ENCODE results near the gene RASAL3.

The RASAL3 gene

GRCh38 chr19:15464394-15465385 is at the start of gene RASAL3:
RASAL3 (minus strand) TSS chr19:15464544; CDS start chr19:15464358, 186 bp downstream.
- no peak for ATAC-seq
- TF ChIP-seq ESRRG (CRISPR knock-in tag; IDR thresholded peaks at IDR 0.05) (no peak), TOX (CRISPR knock-in tag; IDR thresholded peaks at IDR 0.05; ENCODE audit: borderline replicate concordance) (no peak), ZC3H10 (CRISPR knock-in tag; IDR thresholded peaks at IDR 0.05) (no peak), ZNF70 (CRISPR knock-in tag; IDR thresholded peaks at IDR 0.05) (no peak), CREB5 (CRISPR knock-in tag; IDR thresholded peaks at IDR 0.05; ENCODE audit: low read depth) (no peak), PATZ1 (CRISPR knock-in tag; IDR thresholded peaks at IDR 0.05; ENCODE audit: borderline replicate concordance) (no peak), CSDC2 (CRISPR knock-in tag; IDR thresholded peaks at IDR 0.05) (no peak), GLIS3 (CRISPR knock-in tag; IDR thresholded peaks at IDR 0.05) (no peak), RARB (CRISPR knock-in tag; IDR thresholded peaks at IDR 0.05) (no peak)

- ATAC-seq = no peak
- TF ChIP-seq ISL1 (CRISPR knock-in tag; IDR thresholded peaks at IDR 0.05) (no peak), RARB (CRISPR knock-in tag; IDR thresholded peaks at IDR 0.05) (no peak), ZNF8 (CRISPR knock-in tag; IDR thresholded peaks at IDR 0.05) (no peak), TSHZ2 (CRISPR knock-in tag; IDR thresholded peaks at IDR 0.05) (no peak), TOX (CRISPR knock-in tag; IDR thresholded peaks at IDR 0.05; ENCODE audit: borderline replicate concordance) (no peak), ARNTL (CRISPR knock-in tag; IDR thresholded peaks at IDR 0.05; ENCODE audit: borderline replicate concordance, low read depth) (no peak), CSDC2 (CRISPR knock-in tag; IDR thresholded peaks at IDR 0.05) (no peak), ZNF70 (CRISPR knock-in tag; IDR thresholded peaks at IDR 0.05) (no peak), SNAI2 (CRISPR knock-in tag; IDR thresholded peaks at IDR 0.05) (no peak), CREB5 (CRISPR knock-in tag; IDR thresholded peaks at IDR 0.05; ENCODE audit: low read depth) (no peak), OSR1 (CRISPR knock-in tag; IDR thresholded peaks at IDR 0.05) (no peak), PATZ1 (CRISPR knock-in tag; IDR thresholded peaks at IDR 0.05; ENCODE audit: borderline replicate concordance) (no peak), ZFP30 (CRISPR knock-in tag; IDR thresholded peaks at IDR 0.05) (no peak), POU6F1 (CRISPR knock-in tag; IDR thresholded peaks at IDR 0.05; ENCODE audit: borderline replicate concordance, low read depth) (no peak), ZFP3 (CRISPR knock-in tag; IDR thresholded peaks at IDR 0.05) (no peak)
Measured at GRCh38 chr19:15511671-15512424, 47.5 kb upstream of the RASAL3 start.
